Effector memory CD4-positive, alpha-beta T cell (primary cell): ENCODE results near the gene ZNF619.

Experiments
- DNase-seq, 3 donors: peaks; one replicate each; pipeline ENCODE4 v3.0.0-alpha.2; 2020
- H3K27ac ChIP-seq: 2 replicates; pipeline ENCODE4 v1.7.0; 2013; ENCODE audit warnings: mild to moderate bottlenecking, low read length, moderate library complexity; ENCODE audit not compliant: insufficient read depth, poor library complexity, severe bottlenecking
- H3K27me3 ChIP-seq: replicated peaks from 2 replicates; pipeline ENCODE4 v1.7.0; 2013; ENCODE audit warnings: mild to moderate bottlenecking, low read length; ENCODE audit not compliant: insufficient read depth, control insufficient read depth, poor library complexity, severe bottlenecking
- H3K36me3 ChIP-seq: 2 replicates; pipeline ENCODE4 v1.7.0; 2013; ENCODE audit warnings: mild to moderate bottlenecking, low read length, moderate library complexity; ENCODE audit not compliant: control insufficient read depth, insufficient read depth
- H3K4me1 ChIP-seq: 2 replicates; pipeline ENCODE4 v1.7.0; 2013; ENCODE audit warnings: low read length, mild to moderate bottlenecking; ENCODE audit not compliant: control insufficient read depth, insufficient read depth, poor library complexity, severe bottlenecking
- H3K4me3 ChIP-seq: 2 replicates; pipeline ENCODE4 v1.7.0; 2013; ENCODE audit warnings: low read length, low read depth, mild to moderate bottlenecking; ENCODE audit not compliant: insufficient read depth, poor library complexity, severe bottlenecking
- H3K9me3 ChIP-seq: 2 replicates; pipeline ENCODE4 v1.7.0; 2013; ENCODE audit warnings: mild to moderate bottlenecking, low read length, moderate library complexity; ENCODE audit not compliant: control insufficient read depth

The ZNF619 gene

DNA sequence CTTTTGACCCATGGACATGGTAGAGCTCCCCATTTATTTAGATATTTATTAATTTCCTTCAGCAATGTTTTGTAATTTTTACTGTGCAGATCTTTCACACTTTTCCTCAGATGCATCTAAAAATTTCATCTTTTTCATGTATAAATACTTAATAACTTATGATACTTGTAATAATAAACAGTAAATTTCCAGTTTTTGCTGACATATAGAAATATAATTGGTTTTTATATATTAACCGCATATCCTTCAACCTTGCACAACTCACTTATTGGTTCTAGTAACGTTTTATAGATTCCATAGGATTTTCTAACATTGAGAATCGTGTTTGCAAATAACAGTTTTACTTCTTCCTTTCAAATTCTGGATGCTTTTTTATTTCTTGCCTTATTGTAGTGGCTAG lies 44.3 kb downstream of the ZNF619 start:
- no peaks in the 10 kb centered on the region for H3K27me3 ChIP-seq
- DNase-seq, result no peak
- no peak overlapping the region for H3K27ac ChIP-seq
- H3K4me1 ChIP-seq, result peaks cover 6% of the 10 kb centered on the region
- no peaks in the 10 kb centered on the region for H3K9me3 ChIP-seq
- no peak overlapping the region for H3K4me3 ChIP-seq
- no peaks in the 10 kb centered on the region for H3K36me3 ChIP-seq

DNA sequence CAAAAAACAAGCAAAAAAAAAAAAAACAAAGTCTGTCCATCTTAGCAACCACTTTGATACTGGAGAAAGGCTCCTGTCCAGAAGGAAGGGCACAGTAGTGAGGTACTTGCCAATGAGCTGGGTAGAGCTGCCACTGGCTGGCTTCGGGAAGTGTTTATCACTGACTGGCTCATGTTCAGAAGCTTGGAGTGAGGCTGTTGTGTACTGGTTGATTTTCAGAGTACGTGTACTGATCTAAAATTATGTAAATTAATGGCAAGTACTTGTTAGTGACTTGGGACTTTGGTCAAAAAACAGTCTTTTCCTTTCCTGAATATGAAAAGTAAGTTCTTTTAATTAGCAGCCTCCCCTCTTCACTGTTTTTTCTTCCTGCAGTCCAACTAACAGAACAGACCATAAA lies 46.9 kb downstream of the ZNF619 start:
- Histone ChIP-seq H3K27me3 (no peaks in the 10 kb centered on the region), H3K4me1 (peaks cover 6% of the 10 kb centered on the region), H3K4me3 (peak overlapping the region; percentile 63), H3K9me3 (no peaks in the 10 kb centered on the region), H3K27ac (no peak overlapping the region), H3K36me3 (no peaks in the 10 kb centered on the region)
- no peak for DNase-seq

DNA sequence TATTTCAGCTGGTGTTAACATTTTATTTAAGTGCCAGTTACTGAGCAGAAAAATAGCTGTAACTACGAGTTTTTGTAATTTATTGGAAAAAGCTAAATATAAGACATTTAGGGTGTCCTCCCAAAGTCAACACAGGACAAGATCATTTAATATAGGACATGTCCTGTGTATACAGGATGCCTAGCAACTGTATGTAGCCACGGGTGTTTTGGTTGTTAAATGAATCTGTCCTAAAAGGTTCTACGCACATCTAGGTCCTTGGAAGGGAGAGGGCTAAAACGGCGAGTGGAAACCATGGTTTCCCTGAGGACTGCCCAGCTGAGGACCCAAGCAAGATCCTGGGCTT lies 47.3 kb downstream of the ZNF619 start:
- Histone ChIP-seq H3K9me3 (no peaks in the 10 kb centered on the region), H3K27me3 (no peaks in the 10 kb centered on the region), H3K27ac (peak overlapping the region; percentile 64), H3K4me1 (peaks cover 6% of the 10 kb centered on the region), H3K4me3 (peak overlapping the region; percentile 63), H3K36me3 (no peaks in the 10 kb centered on the region)
- no peak for DNase-seq

- peak; percentile 64 to 70 (median 67) for DNase-seq
- H3K9me3 ChIP-seq, result no peaks in the 10 kb centered on the region
- no peaks in the 10 kb centered on the region for H3K27me3 ChIP-seq
Observed at GRCh38 chr3:40524568-40525285, 47.8 kb downstream of the ZNF619 start, which contains the start of gene ZNF621. TSS of gene ZNF621 (plus strand) at chr3:40524960. CDS start at chr3:40525841, 881 bp downstream.

GRCh38 chr3:40528426-40528825 lies 51.5 kb downstream of the ZNF619 start:
- H3K27me3 ChIP-seq, result no peaks in the 10 kb centered on the region
- H3K27ac ChIP-seq, result no peak overlapping the region
- H3K4me3 ChIP-seq, result no peak overlapping the region
- no peak for DNase-seq
- no peaks in the 10 kb centered on the region for H3K9me3 ChIP-seq
- peaks cover 37% of the 10 kb centered on the region for H3K36me3 ChIP-seq
- H3K4me1 ChIP-seq, result peaks cover 6% of the 10 kb centered on the region

More at GRCh38 chr3:40524568-40525285, 47.8 kb downstream of the ZNF619 start, which contains the start of gene ZNF621:
- Histone ChIP-seq H3K36me3 (peaks cover under 1% of the 10 kb centered on the region), H3K27ac (peak within 1 kb of the TSS; percentile 64), H3K4me1 (peaks cover 6% of the 10 kb centered on the region), H3K4me3 (peak within 1 kb of the TSS; percentile 63)

GRCh38 chr3:40532252-40532651 lies 55.3 kb downstream of the ZNF619 start:
- H3K27me3 ChIP-seq, result no peaks in the 10 kb centered on the region
- no peak overlapping the region for H3K27ac ChIP-seq
- peaks cover 41% of the 10 kb centered on the region for H3K36me3 ChIP-seq
- H3K4me3 ChIP-seq, result no peak overlapping the region
- H3K4me1 ChIP-seq, result no peaks in the 10 kb centered on the region
- no peak for DNase-seq
- no peaks in the 10 kb centered on the region for H3K9me3 ChIP-seq

GRCh38 chr3:40534283-40534682 lies 57.4 kb downstream of the ZNF619 start:
- DNase-seq, result no peak
- Histone ChIP-seq H3K27ac (no peak overlapping the region), H3K4me3 (no peak overlapping the region), H3K36me3 (peaks cover 41% of the 10 kb centered on the region), H3K9me3 (no peaks in the 10 kb centered on the region), H3K27me3 (no peaks in the 10 kb centered on the region), H3K4me1 (no peaks in the 10 kb centered on the region)
